HG03103 (cell line): ENCODE results near the gene CYTIP.

Experiments
- ATAC-seq: cut with Tn5 transposase; IDR thresholded peaks from one replicate; pipeline ENCODE4 v1.9.1; 2021; ENCODE audit warnings: low read depth; ENCODE audit not compliant: unreplicated experiment

The CYTIP gene

DNA sequence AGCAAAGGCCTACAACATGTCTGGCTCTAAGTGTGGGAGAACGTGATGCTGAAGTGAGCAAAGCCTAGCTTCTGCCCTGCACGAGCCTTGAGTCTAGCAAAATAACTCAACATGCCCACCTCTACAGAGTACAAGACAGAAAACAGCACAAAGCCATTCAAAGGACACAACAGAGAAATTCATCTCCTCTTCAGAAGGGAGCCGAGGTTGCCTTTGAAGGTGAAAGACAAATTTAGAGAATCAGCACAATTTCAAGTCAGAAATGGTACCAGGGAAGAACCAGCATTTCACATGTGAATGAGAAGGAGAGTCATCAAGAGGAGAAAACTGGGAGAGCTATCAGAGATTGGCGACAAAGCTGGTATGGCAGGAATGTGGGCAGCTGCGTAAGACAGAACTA lies 21.7 kb upstream of the CYTIP start:
- ATAC-seq = no peak

DNA sequence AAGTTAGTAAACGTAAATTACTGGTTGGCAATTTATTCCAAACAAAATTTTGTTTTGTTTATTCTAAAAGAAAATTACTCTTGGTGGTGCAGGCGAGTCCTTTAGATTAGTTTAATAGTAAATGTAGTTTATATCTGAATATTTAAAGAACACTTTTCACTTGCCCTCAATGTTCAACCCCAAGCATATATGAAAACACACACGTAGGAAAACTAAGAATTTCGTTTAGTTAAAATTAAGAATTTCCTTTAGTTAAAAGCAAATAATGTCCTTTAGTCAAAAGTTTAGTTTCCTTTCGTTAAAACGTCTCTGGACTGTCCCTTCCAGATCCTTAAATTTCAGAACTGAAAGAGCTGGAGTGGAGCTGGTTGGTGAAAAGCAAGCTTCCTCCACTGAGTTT lies 19.1 kb upstream of the CYTIP start:
- no peak for ATAC-seq

DNA sequence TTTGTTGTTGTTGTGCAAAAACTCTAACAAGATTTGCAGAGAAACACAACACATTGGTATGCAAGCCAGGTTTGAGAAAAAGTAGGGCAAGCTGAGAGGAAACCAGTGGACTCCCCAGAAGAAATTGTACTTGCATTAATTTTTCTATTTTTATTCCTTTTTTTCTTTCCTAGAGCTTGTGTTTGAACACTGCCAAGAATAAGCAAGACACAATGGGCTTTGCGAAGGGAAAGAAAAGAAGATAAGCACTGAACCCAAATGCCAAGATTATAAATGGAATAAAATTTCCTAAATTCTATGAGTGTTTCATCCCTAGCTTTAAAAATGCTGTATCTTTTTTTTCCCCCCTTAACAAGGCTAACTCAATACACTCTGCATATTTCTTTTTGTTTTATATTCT lies 17.0 kb upstream of the CYTIP start:
- no peak for ATAC-seq

DNA sequence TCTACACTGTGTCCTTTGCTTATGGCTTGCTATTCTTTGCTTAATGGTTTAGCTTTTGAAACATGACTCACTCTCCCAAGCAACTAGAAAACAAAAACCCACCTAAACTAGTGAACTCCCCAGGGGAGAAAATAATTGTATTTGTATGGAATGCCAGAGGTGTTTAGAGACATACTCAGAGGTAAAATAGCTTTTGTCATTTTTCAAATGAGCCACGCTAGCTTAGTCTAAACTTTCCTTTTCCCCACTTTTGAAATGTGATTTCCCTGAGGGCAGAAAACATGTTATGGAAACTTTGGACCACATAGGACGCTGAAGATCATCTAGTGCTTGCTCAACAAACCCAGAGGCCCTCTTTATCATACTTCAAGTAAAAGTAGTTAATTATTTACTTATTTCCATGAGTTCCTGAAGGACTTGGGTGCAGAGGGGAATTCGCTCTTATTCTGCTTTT lies 16.5 kb upstream of the CYTIP start:
- no peak for ATAC-seq

GRCh38 chr2:157459486-157459885 lies 15.6 kb upstream of the CYTIP start:
- ATAC-seq = no peak

DNA sequence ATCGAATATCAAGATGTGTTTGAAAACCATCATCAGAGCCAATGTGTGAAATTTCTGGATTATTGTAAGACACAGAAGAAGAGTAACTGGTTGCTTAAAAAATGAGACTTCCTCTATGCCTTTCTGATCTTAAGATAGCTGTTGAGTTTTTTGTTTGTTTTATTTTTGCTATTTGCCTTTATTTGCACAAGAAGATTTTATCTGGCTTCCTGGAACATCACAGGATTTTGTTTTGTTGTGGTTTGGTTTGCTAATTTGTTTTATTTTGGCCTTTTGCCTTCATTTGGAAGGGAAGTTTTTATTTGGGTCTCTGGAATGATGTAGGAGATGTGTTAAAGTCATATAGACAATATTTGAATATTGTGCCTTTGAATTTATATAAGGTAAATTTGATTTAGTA lies 3.9 kb upstream of the CYTIP start:
- no peak for ATAC-seq

DNA sequence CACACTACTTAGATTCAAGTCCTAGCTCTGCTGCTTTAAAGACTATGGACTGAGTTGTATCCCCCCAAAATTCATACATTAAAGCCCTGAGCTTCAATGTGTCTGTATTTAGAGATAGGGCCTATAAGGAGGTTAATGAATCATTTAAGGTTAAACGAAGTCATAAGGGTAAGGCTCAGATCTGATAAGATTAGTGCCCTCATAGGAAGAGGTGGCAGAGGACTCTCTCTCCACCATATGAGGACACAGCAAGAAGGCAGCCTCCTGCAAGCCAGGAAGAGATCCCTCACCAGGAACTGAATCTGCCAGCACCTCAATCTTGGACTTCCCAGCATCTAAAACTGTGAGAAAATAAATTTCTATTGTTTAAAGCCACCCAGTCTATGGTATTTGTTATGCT lies 3.1 kb upstream of the CYTIP start:
- ATAC-seq = no peak

DNA sequence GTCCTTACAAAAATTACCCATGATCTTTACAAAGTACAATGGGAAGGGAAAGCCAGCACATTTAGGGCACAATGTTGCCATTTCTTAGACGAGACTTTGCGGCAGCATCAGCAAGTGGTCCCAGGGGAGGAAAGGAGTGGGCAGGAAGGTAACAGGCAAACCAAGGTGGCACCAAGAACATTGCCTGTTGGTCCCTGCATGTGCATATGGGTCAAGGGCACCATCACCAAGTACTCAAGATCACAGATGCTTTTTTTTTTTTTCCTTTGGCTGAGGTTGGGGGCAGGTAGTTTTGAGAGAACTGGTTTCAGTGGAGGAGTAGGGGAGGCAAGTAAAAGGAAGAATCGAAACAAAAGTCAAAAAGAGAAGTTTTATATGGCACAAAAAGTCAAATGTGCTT lies 752 bp upstream of the CYTIP start:
- no peak for ATAC-seq

- ATAC-seq = no peak
Observed at GRCh38 chr2:157443090-157443489, 799 bp downstream of the CYTIP start.

DNA sequence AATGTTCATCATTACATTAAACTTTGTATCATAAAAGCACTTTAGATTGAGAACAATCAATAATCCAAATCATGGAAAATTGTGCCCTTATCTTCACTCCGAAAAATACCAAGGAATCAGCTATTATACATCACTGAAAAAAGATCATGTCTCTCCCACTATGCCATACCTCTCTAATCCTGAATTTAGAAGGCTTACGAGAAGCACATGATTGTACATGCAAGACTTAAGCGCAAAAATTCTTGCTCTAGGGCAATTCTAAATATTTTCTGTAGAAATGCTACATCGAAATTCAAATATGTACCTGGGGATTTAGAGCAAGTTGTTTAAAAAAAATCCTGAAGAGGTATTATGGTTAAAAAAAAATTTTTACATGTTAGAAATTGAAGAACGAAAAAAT lies 1.3 kb downstream of the CYTIP start:
- no peak for ATAC-seq

DNA sequence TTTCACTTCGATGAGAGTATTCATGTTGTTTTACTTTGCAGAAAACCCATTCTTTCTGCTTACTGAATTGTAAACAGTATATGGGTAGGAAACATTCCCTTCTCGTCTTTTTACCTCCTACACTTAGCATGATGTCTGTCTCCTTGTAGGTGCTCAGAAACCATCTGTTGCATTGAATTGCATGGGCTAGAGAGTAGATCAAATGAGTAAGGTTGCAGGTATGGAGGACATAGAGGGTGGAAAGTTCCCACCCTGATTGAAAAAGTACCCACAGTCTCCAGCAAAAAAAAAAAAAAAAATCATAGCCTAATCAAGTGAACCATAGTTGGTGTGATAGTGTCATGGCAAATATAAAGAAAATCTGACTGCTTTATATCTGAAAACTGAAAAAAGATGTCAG lies 1.7 kb downstream of the CYTIP start:
- ATAC-seq = no peak

GRCh38 chr2:157441072-157441454 lies 2.8 kb downstream of the CYTIP start:
- peak; percentile 31 for ATAC-seq

GRCh38 chr2:157440404-157441071 lies 3.4 kb downstream of the CYTIP start:
- no peak for ATAC-seq

DNA sequence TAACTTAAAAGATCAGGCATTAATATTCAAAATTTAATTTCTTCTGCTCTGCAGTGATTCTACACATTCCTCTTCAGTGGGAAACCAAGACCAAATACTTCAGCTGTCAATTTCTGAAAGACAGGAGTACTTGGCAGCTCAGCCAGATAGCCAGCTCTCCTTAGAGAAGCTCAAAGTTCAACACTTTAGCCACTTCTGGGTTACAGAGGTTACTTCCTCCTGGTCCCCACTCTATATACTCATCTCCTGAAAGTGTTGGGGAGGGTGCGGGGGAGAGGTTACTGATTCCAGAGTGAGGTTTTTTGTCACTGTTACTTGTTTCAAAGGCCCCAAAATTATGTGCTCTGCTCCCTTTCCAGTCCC lies 4.1 kb downstream of the CYTIP start:
- peak; percentile 38 for ATAC-seq

DNA sequence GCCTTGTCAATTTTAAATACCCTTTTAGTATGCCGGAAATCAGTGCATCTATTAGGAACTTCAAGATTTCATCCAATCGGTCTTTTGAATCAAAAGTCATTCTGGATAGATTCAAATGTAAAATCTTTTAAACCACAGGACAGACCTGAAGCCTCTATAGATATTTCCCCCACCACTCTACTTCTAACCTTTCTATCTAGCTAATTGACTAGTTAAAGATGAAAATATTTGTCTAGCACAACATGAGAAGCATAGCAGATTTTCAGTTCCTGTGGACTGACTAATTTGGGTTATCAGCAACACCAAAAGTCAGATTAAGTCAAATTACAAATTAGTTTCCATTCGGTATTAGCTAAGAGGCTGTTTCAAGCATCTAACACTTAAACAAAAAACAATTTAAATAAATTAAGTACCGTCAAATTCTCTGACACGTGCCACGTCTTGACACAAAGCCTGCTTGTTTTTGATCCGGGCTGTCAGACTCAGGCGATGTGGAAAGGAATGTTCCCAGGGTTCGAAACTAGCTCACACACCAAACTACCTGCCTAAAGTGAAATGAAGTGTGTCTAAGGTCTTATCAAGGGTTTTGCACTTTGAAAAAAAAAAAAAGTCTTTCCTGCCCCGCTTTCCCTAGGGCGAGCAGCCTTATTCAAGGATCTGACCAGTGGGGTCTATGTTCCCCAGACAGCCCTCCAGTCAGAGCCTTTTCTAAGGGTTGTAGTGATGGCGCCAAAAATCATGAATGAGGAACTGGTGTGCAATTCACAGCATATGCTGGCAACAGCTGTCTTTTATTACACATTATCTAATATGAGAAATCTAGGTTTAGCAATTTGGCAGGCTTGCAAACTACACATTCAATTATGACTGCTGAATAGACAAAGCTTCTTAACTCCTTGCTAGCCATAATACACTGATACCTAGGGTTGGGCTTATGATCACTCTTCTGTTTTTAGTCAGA lies 4.7 kb downstream of the CYTIP start:
- ATAC-seq = no peak

- no peak for ATAC-seq
Observed at GRCh38 chr2:157433394-157433793, 10.5 kb downstream of the CYTIP start.

GRCh38 chr2:157432475-157433106 lies 11.3 kb downstream of the CYTIP start:
- no peak for ATAC-seq

DNA sequence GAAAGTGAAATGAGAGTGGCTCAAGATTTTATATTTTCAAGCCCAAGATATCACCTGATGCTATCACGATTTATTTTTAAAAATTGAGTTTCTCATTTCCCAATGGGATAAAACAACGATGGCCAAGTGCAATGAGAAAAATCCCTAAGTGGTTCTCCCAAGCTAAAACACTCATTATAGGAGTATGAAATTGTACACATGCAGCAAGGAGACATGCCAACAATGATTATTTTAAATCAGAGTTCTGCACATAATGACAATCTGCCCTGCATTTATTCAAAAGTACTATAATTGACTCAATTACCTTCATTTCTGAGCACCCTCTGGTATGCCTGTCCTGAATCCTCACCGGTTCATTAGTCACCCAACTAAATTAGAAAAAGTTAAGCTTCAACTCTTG lies 12.7 kb downstream of the CYTIP start:
- ATAC-seq = no peak

DNA sequence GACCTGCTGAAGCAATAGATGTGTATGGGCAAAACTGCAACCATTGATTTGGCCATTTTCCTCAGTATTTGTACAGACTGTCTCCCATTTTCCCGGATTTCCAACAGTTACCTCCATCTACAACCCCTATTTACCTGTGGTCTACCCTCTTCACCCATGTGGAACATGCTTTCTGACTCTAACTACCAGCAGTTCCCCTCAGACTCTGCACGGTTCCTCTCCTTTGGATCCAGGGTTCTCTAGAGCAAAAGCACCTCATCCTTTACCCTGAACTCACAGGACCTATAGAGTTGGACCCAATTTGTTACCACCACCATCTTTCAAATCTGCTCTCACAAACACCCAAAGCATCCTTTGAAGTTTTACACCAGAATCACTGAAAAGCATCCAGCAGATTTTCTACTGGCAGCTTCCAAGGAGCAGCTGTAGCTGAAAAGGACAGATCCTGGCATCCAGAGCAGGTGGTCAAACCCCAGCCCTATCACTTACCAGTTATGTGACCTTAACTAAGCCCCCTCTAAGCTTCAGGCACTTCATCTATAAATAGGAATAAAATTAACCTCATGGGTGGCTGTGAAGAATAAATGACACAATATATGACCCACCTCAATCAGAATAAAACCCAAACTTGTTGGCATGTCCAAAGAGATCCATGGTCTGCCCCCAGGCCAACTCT lies 15.3 kb downstream of the CYTIP start:
- no peak for ATAC-seq

DNA sequence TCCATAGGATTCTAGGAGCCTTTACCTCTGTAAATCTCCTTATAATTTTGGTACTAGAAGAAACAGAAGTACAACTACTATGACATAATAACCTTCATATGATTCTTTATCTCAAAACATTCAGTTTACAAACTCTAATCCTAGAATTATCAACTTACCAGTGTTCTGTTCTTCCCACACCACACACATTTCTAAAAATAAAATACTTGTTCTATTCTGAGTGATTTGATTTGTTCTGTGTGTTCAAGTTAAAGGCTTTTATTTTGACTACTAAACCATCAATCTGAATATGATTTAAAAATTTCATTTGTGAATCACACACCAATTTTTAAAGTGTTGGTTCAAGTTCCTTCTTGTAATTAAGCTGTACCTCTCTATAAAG lies 16.0 kb downstream of the CYTIP start:
- ATAC-seq = no peak
